ENCODE measurements around the gene MED27.

MED27 gene

GRCh38 chr9:131848570-131849160, 231.0 kb downstream of the MED27 start:
- Histone ChIP-seq H3F3A (ENCODE audit: low read depth) (no peaks in the 10 kb centered on the region), H3K4me3 (ENCODE audit: low read length, poor library complexity, severe bottlenecking) (no peak overlapping the region), H3K27me3 (ENCODE audit: insufficient read depth, low read length, poor library complexity, severe bottlenecking) (no peaks in the 10 kb centered on the region), H3K9me2 (replicated peaks; ENCODE audit: low read depth, low read length) (no peaks in the 10 kb centered on the region), H3K9ac (ENCODE audit: low read depth, low read length, poor library complexity, severe bottlenecking) (no peak overlapping the region), H3K4me1 (ENCODE audit: insufficient read depth, low read length, poor library complexity, severe bottlenecking) (peaks cover under 1% of the 10 kb centered on the region), H2AFZ (ENCODE audit: low read length) (no peak overlapping the region), H3K4me2 (ENCODE audit: low read depth, low read length, poor library complexity, severe bottlenecking) (no peak overlapping the region), H4K20me1 (ENCODE audit: insufficient read depth, low read length, poor library complexity, severe bottlenecking) (no peaks in the 10 kb centered on the region), H3K9me3 (ENCODE audit: insufficient read depth, low read depth, low read length) (no peaks in the 10 kb centered on the region), H3K79me2 (ENCODE audit: insufficient read depth, low read length) (no peaks in the 10 kb centered on the region), H3K36me3 (ENCODE audit: insufficient read depth, low read length) (no peaks in the 10 kb centered on the region)
- TF ChIP-seq CTCF (conservative IDR thresholded peaks at IDR 0.05; ENCODE audit: low read length), result no peak
- no peak for TF ChIP-seq EZH2phosphoT487 (IDR thresholded peaks at IDR 0.05; ENCODE audit: borderline replicate concordance)

- Histone ChIP-seq H3K9me3 (ENCODE audit: insufficient read depth, low read depth, low read length) (no peaks in the 10 kb centered on the region), H3K4me2 (ENCODE audit: low read depth, low read length, poor library complexity, severe bottlenecking) (no peak overlapping the region), H3K4me1 (ENCODE audit: insufficient read depth, low read length, poor library complexity, severe bottlenecking) (peaks cover 8% of the 10 kb centered on the region)
Observed at GRCh38 chr9:131847665-131848354, 231.9 kb downstream of the MED27 start.

More at GRCh38 chr9:131847665-131848354, 231.9 kb downstream of the MED27 start:
- no peak overlapping the region for H2AFZ ChIP-seq (ENCODE audit: low read length)
- H3K9ac ChIP-seq (ENCODE audit: low read depth, low read length, poor library complexity, severe bottlenecking), result no peak overlapping the region
- no peaks in the 10 kb centered on the region for H3F3A ChIP-seq (ENCODE audit: low read depth)
- H3K79me2 ChIP-seq (ENCODE audit: insufficient read depth, low read length), result no peaks in the 10 kb centered on the region
- H3K36me3 ChIP-seq (ENCODE audit: insufficient read depth, low read length), result no peaks in the 10 kb centered on the region
- no peak overlapping the region for H3K4me3 ChIP-seq (ENCODE audit: low read length, poor library complexity, severe bottlenecking)
- H3K27me3 ChIP-seq (ENCODE audit: insufficient read depth, low read length, poor library complexity, severe bottlenecking), result no peaks in the 10 kb centered on the region
- H4K20me1 ChIP-seq (ENCODE audit: insufficient read depth, low read length, poor library complexity, severe bottlenecking), result no peaks in the 10 kb centered on the region
- no peaks in the 10 kb centered on the region for H3K9me2 ChIP-seq (replicated peaks; ENCODE audit: low read depth, low read length)
- TF ChIP-seq CTCF (conservative IDR thresholded peaks at IDR 0.05; ENCODE audit: low read length) (no peak), EZH2phosphoT487 (IDR thresholded peaks at IDR 0.05; ENCODE audit: borderline replicate concordance) (no peak)
